Astrocyte of the spinal cord (primary cell): ENCODE measurements around the gene SLC35F5.
"Not testable (repeated sequence)": the region's sequence is repeated elsewhere in the genome, so short reads cannot be mapped to it uniquely, and the experiment has no call there.

Source experiments
- DNase-seq: peaks from one replicate; pipeline ENCODE4 v3.0.0; 2011; ENCODE audit warnings: low read depth, low spot score
- H3K4me3 ChIP-seq: 2 replicates; pipeline ENCODE4 v1.5.1; 2011; ENCODE audit warnings: low read depth, mild to moderate bottlenecking, low read length, moderate library complexity
- CTCF ChIP-seq: IDR thresholded peaks from 2 replicates; pipeline ENCODE4 v1.5.1; 2012; ENCODE audit warnings: low read depth, mild to moderate bottlenecking, low read length, inconsistent platforms
- in situ Hi-C: cut with HindIII; loops from 2 replicates; pipeline ENCODE4 v1.10.0; 2017; ENCODE audit warnings: low sequenced_read_pairs

SLC35F5 gene

GRCh38 chr2:113784823-113785744 is 28.6 kb upstream of the SLC35F5 start:
- DNase-seq, result no peak
- no peak for TF ChIP-seq CTCF
- H3K4me3 ChIP-seq, result no peak overlapping the region
- in situ Hi-C loops, result no loop called here

DNA sequence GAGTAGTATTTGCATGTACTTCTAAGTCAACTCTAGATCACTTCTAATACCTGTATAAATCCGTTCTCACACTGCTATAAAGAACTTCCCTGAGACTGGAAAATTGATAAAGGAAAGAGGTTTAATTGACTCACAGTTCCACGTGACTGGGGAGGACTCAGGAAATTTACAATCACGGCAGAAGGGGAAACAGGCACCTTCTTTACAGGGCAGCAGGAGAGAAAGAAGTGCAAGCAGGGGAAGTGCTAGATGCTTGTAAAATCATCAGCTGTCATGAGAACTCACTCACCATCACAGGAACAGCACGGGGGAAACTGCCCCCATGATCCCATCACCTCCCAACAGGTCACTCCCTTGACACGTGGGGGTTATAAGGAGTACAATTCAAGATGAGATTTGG is 24.0 kb upstream of the SLC35F5 start:
- no peak for DNase-seq
- H3K4me3 ChIP-seq, result no peak overlapping the region
- in situ Hi-C loops, result no loop called here
- no peak for TF ChIP-seq CTCF

- TF ChIP-seq CTCF, result no peak
- in situ Hi-C loops, result no loop called here
- no peak overlapping the region for H3K4me3 ChIP-seq
- DNase-seq, result no peak
Observed at GRCh38 chr2:113777371-113777770, 20.9 kb upstream of the SLC35F5 start.

DNA sequence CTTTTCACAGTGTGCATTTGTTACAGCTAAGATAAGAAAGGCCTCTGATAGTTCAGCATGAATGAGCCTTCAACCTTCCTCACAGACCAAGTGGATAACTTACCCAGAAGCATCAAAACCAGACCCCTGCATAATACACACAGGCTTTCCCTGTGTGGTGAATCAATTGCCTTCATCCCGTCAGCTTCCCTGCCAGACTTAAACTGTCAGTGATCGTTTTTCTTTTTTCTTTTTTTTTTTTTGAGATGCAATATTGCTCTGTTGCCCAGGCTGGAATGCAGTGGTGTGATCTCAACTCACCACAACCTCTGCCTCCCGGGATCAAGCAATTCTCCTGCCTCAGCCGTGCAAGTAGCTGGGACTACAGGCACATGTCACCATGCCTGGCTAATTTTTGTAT is 20.5 kb upstream of the SLC35F5 start:
- no peak for DNase-seq
- no peak for TF ChIP-seq CTCF
- in situ Hi-C loops, result no loop called here
- no peak overlapping the region for H3K4me3 ChIP-seq

DNA sequence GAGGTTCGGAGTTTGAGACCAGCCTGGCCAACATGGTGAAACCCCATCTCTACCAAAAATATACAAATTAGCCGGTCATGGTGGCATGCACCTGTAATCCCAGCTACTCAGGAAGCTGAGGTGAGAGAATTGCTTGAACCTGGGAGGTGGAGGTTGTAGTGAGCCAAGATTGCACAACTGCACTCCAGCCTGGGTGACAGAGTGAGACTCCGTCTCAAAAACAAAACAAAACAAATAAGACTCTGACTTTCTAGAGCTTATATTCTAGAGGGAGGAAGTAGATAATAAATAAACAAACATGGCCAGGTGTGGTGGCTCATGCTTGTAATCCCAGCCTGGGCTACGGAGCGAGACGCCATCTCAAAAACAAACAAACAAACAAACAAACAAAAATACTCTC is 18.2 kb upstream of the SLC35F5 start:
- in situ Hi-C loops, H3K4me3 ChIP-seq, DNase-seq: not testable (repeated sequence)

- in situ Hi-C loops, result no loop called here
- DNase-seq, result no peak
- TF ChIP-seq CTCF, result no peak
- no peak overlapping the region for H3K4me3 ChIP-seq
Observed at GRCh38 chr2:113770929-113771328, 14.5 kb upstream of the SLC35F5 start.

- no peak for TF ChIP-seq CTCF
- no peak overlapping the region for H3K4me3 ChIP-seq
Observed at GRCh38 chr2:113769555-113769954, 13.1 kb upstream of the SLC35F5 start.

More at GRCh38 chr2:113769555-113769954, 13.1 kb upstream of the SLC35F5 start:
- DNase-seq, result no peak
- in situ Hi-C loops, result no loop called here
